ENCODE results near the gene TPD52L3.

The TPD52L3 gene

GRCh38 chr9:6330958-6331634 lies 2.9 kb downstream of the TPD52L3 start:
- no peak for TF ChIP-seq CTCF (conservative IDR thresholded peaks at IDR 0.05; ENCODE audit: low read depth, low read length)
- peak; percentile 8 for DNase-seq (ENCODE audit: low read depth)
- no peak overlapping the region for H3K4me3 ChIP-seq (ENCODE audit: low read depth, low read length)

- no peak for DNase-seq (ENCODE audit: low read depth)
- no peak for TF ChIP-seq CTCF (conservative IDR thresholded peaks at IDR 0.05; ENCODE audit: low read depth, low read length)
- H3K4me3 ChIP-seq (ENCODE audit: low read depth, low read length), result no peak overlapping the region
Observed at GRCh38 chr9:6334305-6334704, 6.1 kb downstream of the TPD52L3 start.

GRCh38 chr9:6348766-6349165 lies 20.6 kb downstream of the TPD52L3 start:
- no peak for TF ChIP-seq CTCF (conservative IDR thresholded peaks at IDR 0.05; ENCODE audit: low read depth, low read length)
- no peak overlapping the region for H3K4me3 ChIP-seq (ENCODE audit: low read depth, low read length)
- DNase-seq (ENCODE audit: low read depth), result no peak

GRCh38 chr9:6351737-6352136 lies 23.6 kb downstream of the TPD52L3 start:
- H3K4me3 ChIP-seq (ENCODE audit: low read depth, low read length), result no peak overlapping the region
- no peak for TF ChIP-seq CTCF (conservative IDR thresholded peaks at IDR 0.05; ENCODE audit: low read depth, low read length)
- DNase-seq (ENCODE audit: low read depth), result peak; percentile 13

GRCh38 chr9:6354072-6354686 lies 26.0 kb downstream of the TPD52L3 start:
- peak; percentile 81 for TF ChIP-seq CTCF (conservative IDR thresholded peaks at IDR 0.05; ENCODE audit: low read depth, low read length)
- H3K4me3 ChIP-seq (ENCODE audit: low read depth, low read length), result no peak overlapping the region
- peak; percentile 88 for DNase-seq (ENCODE audit: low read depth)

GRCh38 chr9:6355728-6356127 lies 27.6 kb downstream of the TPD52L3 start:
- DNase-seq (ENCODE audit: low read depth), result peak; percentile 74
- H3K4me3 ChIP-seq (ENCODE audit: low read depth, low read length), result no peak overlapping the region
- no peak for TF ChIP-seq CTCF (conservative IDR thresholded peaks at IDR 0.05; ENCODE audit: low read depth, low read length)

- no peak for DNase-seq (ENCODE audit: low read depth)
- H3K4me3 ChIP-seq (ENCODE audit: low read depth, low read length), result no peak overlapping the region
- no peak for TF ChIP-seq CTCF (conservative IDR thresholded peaks at IDR 0.05; ENCODE audit: low read depth, low read length)
Observed at GRCh38 chr9:6356441-6356840, 28.3 kb downstream of the TPD52L3 start.

Measured in choroid plexus epithelial cell (primary cell).